ENCODE data around the gene WBP4.
"Not testable (repeated sequence)": the region's sequence is repeated elsewhere in the genome, so short reads cannot be mapped to it uniquely, and the experiment has no call there.

The WBP4 gene

DNA sequence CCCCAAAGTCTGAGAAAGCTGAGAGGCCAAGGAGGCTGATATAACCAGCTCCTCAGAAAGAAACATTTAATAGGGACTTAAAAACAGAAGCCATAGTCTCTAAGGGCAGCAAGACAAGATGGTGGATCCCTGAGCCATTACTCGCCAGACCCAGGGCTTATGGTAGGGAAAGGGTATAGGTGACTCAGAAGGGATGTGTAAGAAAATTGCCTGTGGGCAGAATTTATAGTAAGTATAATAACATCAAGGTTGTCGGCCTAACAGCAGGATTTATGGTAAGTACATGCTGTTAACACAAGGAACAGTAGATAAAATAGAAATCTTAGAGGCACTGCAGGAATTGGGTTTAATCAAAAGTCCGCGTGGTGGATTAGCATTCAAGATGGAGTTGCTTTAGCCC lies 56.6 kb downstream of the WBP4 start:
- no peak for DNase-seq (ENCODE audit: insufficient read length, low spot score)
- TF ChIP-seq, protein P1, sequence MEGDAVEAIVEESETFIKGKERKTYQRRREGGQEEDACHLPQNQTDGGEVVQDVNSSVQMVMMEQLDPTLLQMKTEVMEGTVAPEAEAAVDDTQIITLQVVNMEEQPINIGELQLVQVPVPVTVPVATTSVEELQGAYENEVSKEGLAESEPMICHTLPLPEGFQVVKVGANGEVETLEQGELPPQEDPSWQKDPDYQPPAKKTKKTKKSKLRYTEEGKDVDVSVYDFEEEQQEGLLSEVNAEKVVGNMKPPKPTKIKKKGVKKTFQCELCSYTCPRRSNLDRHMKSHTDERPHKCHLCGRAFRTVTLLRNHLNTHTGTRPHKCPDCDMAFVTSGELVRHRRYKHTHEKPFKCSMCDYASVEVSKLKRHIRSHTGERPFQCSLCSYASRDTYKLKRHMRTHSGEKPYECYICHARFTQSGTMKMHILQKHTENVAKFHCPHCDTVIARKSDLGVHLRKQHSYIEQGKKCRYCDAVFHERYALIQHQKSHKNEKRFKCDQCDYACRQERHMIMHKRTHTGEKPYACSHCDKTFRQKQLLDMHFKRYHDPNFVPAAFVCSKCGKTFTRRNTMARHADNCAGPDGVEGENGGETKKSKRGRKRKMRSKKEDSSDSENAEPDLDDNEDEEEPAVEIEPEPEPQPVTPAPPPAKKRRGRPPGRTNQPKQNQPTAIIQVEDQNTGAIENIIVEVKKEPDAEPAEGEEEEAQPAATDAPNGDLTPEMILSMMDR (IDR thresholded peaks at IDR 0.05; ENCODE audit: insufficient read depth, missing control alignments): no peak
- no peak for FAIRE-seq

DNA sequence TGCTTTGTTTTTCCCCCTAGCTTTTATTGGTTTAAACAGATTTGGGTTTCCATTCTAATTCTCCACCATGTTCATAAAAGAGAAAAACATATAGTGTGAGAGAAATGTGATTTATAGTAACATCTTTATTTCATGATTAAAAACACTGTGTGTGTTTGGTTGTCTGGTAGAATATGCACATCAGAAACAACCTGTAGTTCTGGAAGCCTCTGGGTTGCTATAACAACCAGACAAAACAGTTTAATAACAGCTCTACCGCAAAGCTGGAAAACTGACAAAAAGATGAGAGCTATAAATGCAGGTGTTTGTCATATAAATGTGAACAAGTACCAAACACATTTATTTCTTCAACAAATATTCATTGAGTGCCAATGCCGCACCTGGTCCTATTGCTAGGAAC lies 61.5 kb downstream of the WBP4 start:
- DNase-seq (ENCODE audit: insufficient read length, low spot score): no peak
- no peak for FAIRE-seq
- TF ChIP-seq, protein P1 (IDR thresholded peaks at IDR 0.05; ENCODE audit: insufficient read depth, missing control alignments): no peak

DNA sequence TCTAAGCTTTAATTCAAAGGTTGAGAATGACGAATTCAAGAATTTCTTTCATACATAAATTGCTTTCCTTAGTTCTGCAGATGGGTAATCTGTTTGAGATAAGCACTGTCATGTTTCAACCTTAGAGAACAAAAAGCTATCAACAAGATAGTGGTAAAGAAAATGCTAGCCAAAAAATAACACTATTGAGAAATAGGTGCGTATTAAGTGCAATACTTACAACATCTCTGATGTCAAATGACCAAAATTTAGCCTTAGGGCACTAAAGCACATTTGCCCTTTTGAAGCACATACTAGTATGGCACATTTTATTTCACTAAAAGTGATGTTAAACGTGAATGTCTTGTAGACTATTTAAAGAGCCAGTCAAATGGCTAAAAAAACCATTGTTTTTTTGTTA lies 66.4 kb downstream of the WBP4 start:
- TF ChIP-seq, protein P1 (IDR thresholded peaks at IDR 0.05; ENCODE audit: insufficient read depth, missing control alignments): no peak
- FAIRE-seq: no peak
- no peak for DNase-seq (ENCODE audit: insufficient read length, low spot score)

DNA sequence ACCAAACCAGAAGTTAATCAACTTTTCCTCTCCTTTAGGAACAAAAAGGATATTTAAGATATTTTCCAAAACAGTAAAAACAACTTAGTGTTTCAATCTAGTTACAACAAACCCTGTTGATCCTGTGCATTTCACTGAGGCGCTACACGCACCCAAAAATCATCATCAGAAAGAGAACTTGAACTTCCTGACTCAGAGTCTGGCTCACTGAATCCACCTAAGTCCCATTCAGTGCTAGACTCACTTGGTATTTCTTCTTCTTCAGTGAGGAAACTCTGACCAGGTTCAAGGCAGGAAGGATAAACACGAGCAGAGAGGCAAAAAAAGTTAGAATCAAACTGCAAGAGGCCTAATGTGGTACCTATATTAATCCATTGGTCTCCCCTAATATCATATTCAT lies 69.0 kb downstream of the WBP4 start:
- DNase-seq (ENCODE audit: insufficient read length, low spot score) (no peak), FAIRE-seq (no peak)
- TF ChIP-seq, protein P1 (IDR thresholded peaks at IDR 0.05; ENCODE audit: insufficient read depth, missing control alignments): no peak

DNA sequence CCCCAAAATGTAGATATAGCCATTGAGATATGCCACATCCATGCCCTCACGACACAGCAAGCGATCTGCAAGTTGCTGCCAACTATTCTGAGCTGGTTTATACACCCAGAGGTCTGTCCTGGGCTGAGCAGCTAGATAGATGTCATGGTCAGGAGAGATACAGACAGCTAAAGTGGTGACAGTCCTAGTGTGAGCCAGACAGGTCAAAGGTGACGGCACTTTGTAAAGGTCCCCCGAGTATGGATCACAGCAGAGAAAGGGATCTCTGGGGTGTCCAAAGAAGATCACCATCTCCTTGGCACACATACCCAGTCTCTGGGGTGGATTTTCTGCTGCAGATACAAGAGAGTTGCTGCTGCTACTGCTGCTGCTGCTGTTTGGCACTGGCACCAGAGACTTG lies 69.9 kb downstream of the WBP4 start:
- FAIRE-seq; DNase-seq (ENCODE audit: insufficient read length, low spot score): not testable (repeated sequence)

DNA sequence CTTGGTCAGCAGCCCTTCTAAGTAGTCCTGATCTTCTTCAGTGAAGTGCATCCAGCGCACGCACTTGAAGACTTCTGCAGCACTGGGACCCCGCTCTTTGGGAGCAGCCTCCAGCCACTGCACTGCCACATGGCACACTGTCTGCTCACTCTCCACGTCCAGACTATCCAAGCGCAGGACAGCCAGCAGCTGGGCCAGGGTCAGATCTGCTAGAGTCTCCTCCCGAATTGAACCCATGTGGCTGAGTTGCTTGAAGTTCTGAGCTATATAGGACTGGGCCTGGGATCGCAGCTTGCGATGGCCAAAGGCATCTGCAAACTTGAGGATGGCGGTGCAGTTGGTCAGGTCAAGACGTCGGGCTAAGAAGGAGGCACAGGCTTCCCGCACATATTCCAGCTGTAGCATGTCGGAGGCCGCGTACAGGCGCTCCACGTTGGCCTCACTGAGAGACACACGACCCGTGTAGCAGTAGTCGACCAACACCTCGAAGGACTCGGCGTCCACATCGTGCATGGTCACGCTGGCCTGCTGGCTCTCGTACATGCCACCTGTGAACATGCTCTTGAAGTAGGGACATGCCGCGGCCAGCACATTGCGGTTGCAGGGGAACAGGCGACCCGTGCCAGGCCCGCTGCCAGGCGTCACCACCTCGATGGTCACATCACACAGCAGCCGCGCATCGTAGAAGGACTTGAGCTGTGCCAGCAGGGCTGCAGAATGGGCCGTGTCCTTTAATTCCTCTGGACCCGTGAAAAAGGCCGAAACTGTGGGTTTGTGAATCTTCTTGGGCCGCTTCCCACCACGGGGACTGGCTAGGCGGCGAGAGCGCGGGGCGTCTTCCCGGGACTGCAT lies 70.6 kb downstream of the WBP4 start:
- not testable (repeated sequence) for FAIRE-seq; DNase-seq (ENCODE audit: insufficient read length, low spot score)

DNA sequence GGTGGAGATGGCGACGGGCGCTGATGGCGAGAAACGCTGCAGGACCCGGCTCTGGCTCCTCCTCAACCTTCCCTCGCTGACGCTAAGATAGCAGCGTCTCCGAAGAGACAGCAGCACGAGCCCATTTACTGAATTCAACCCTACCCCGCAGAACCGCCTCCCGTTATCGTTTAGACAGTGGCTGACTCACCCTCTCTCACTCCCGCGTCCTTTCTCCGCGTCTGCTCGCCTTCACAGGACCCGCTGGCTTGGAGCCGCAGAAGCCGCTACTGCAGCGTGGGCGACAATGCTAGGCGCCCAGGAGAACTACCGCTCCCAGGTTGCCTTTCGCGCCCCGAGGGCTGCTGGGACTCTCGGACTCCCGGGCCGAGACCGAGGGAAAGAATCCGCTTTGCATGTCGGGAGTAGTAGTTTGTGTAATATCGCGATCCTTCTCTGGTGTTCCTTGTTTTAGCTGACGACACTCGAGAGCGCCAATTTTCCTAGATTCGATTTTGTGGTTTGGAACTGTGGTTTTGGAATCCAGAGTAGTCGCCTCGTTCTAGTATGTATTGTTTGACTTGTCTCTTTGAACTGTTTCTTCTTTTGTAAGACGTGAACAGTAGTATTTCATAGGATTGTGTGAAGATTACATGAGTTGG lies 71.3 kb downstream of the WBP4 start, which contains the start of gene KBTBD6:
Gene KBTBD6 (minus strand): TSS at position 291 of the 641 bp plus-strand sequence. CDS start 291 bp downstream, outside the sequence.
- FAIRE-seq (no peak), DNase-seq (ENCODE audit: insufficient read length, low spot score) (peak; percentile 76)
- TF ChIP-seq, protein P1 (IDR thresholded peaks at IDR 0.05; ENCODE audit: insufficient read depth, missing control alignments): no peak

All from D721Med (cell line).